Lower leg skin (tissue), 3 donors: ENCODE measurements around the gene C10orf120.

Experiments used
- POLR2A ChIP-seq, 2 donors: fragments of 450-650 bp; IDR thresholded peaks; one replicate each; pipeline ENCODE4 v1.6.1; 2016 to 2017; ENCODE audit warnings: antibody characterized with exemption in 2 of 2, mild to moderate bottlenecking in 1 of 2, moderate library complexity in 1 of 2
- TF ChIP-seq, protein P1 (sequence below), 3 donors: fragments of 450-650 bp; IDR thresholded peaks; one replicate each; pipeline ENCODE4 v1.5.1; 2016; ENCODE audit warnings: antibody characterized with exemption in 3 of 3, mild to moderate bottlenecking in 3 of 3, moderate library complexity in 2 of 3

- TF ChIP-seq, protein P1, sequence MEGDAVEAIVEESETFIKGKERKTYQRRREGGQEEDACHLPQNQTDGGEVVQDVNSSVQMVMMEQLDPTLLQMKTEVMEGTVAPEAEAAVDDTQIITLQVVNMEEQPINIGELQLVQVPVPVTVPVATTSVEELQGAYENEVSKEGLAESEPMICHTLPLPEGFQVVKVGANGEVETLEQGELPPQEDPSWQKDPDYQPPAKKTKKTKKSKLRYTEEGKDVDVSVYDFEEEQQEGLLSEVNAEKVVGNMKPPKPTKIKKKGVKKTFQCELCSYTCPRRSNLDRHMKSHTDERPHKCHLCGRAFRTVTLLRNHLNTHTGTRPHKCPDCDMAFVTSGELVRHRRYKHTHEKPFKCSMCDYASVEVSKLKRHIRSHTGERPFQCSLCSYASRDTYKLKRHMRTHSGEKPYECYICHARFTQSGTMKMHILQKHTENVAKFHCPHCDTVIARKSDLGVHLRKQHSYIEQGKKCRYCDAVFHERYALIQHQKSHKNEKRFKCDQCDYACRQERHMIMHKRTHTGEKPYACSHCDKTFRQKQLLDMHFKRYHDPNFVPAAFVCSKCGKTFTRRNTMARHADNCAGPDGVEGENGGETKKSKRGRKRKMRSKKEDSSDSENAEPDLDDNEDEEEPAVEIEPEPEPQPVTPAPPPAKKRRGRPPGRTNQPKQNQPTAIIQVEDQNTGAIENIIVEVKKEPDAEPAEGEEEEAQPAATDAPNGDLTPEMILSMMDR (IDR thresholded peaks at IDR 0.05): no peak
- TF ChIP-seq POLR2A (IDR thresholded peaks at IDR 0.05): no peak
These were observed 27.8 kb upstream of the C10orf120 start for GRCh38 chr10:122727426-122727825.
